Measurements from ENCODE around the gene MRTFB. TPM values are rescaled to one million over a fixed set of nuclear protein-coding genes. Genes with fewer than 3 reads are reported as not detected.

Gene MRTFB
- total and polyA plus RNA-seq, 2 experiments from 2014 or later = 13.9 to 22.2 TPM

DNA sequence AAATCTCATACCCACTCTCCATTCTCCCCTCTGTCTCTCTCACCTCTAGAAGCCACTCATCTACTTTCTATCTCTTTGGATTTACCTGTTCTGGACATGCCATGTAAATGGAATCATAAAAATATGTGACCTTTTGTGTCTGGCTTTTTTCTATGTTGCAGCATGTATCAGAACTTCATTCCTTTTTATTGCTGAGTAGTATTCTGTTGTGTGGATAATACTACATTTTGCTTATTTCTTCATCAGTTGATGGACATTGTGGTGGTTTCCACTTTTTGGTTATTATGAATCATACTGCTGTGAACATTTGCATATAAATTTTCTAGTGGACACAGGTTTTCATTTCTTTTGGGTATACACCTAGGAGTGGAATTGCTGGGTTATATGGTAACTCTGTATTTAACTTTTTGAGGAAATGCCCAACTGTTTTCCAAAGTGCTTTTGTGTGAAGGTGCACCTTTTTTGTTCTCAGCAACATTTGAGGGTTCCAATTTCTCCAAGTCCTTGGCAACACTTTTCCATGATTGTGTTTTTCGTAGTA lies 18.2 kb downstream of the MRTFB start:
- H4K20me1 ChIP-seq (replicated peaks; ENCODE audit: insufficient read depth) = no peaks in the 10 kb centered on the region
- no peaks in the 10 kb centered on the region for H3K36me3 Mint-ChIP-seq (ENCODE audit: low read depth)
- H3K27ac Mint-ChIP-seq = no peak overlapping the region
- no peak overlapping the region for H3K4me2 ChIP-seq
- DNase-seq (ENCODE audit: low spot score) (no peak), ATAC-seq (no peak)
- TF ChIP-seq, protein P1, sequence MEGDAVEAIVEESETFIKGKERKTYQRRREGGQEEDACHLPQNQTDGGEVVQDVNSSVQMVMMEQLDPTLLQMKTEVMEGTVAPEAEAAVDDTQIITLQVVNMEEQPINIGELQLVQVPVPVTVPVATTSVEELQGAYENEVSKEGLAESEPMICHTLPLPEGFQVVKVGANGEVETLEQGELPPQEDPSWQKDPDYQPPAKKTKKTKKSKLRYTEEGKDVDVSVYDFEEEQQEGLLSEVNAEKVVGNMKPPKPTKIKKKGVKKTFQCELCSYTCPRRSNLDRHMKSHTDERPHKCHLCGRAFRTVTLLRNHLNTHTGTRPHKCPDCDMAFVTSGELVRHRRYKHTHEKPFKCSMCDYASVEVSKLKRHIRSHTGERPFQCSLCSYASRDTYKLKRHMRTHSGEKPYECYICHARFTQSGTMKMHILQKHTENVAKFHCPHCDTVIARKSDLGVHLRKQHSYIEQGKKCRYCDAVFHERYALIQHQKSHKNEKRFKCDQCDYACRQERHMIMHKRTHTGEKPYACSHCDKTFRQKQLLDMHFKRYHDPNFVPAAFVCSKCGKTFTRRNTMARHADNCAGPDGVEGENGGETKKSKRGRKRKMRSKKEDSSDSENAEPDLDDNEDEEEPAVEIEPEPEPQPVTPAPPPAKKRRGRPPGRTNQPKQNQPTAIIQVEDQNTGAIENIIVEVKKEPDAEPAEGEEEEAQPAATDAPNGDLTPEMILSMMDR (conservative IDR thresholded peaks at IDR 0.05; ENCODE audit: low read depth in 2 of 2) = no peak
- TF ChIP-seq ZNF331 (CRISPR knock-in tag; IDR thresholded peaks at IDR 0.05; ENCODE audit: low read depth) (no peak), NANOG (IDR thresholded peaks at IDR 0.05; ENCODE audit: borderline replicate concordance) (no peak), CREB1 (CRISPR knock-in tag; IDR thresholded peaks at IDR 0.05; ENCODE audit: low read depth) (no peak), STAT1 (IDR thresholded peaks at IDR 0.05; ENCODE audit: unreplicated experiment) (no peak), EZH2phosphoT487 (IDR thresholded peaks at IDR 0.05; ENCODE audit: unreplicated experiment) (no peak), POLR2AphosphoS5 (IDR thresholded peaks at IDR 0.05; ENCODE audit: low read depth) (no peak), EZH2 (IDR thresholded peaks at IDR 0.05; ENCODE audit: low read depth, unreplicated experiment) (no peak), ZNF114 (CRISPR knock-in tag; IDR thresholded peaks at IDR 0.05) (no peak), JUNB (IDR thresholded peaks at IDR 0.05; ENCODE audit: unreplicated experiment) (no peak)
- TF ChIP-seq, protein P2, sequence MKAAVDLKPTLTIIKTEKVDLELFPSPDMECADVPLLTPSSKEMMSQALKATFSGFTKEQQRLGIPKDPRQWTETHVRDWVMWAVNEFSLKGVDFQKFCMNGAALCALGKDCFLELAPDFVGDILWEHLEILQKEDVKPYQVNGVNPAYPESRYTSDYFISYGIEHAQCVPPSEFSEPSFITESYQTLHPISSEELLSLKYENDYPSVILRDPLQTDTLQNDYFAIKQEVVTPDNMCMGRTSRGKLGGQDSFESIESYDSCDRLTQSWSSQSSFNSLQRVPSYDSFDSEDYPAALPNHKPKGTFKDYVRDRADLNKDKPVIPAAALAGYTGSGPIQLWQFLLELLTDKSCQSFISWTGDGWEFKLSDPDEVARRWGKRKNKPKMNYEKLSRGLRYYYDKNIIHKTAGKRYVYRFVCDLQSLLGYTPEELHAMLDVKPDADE (IDR thresholded peaks at IDR 0.05) = no peak
- TF ChIP-seq, protein P3, sequence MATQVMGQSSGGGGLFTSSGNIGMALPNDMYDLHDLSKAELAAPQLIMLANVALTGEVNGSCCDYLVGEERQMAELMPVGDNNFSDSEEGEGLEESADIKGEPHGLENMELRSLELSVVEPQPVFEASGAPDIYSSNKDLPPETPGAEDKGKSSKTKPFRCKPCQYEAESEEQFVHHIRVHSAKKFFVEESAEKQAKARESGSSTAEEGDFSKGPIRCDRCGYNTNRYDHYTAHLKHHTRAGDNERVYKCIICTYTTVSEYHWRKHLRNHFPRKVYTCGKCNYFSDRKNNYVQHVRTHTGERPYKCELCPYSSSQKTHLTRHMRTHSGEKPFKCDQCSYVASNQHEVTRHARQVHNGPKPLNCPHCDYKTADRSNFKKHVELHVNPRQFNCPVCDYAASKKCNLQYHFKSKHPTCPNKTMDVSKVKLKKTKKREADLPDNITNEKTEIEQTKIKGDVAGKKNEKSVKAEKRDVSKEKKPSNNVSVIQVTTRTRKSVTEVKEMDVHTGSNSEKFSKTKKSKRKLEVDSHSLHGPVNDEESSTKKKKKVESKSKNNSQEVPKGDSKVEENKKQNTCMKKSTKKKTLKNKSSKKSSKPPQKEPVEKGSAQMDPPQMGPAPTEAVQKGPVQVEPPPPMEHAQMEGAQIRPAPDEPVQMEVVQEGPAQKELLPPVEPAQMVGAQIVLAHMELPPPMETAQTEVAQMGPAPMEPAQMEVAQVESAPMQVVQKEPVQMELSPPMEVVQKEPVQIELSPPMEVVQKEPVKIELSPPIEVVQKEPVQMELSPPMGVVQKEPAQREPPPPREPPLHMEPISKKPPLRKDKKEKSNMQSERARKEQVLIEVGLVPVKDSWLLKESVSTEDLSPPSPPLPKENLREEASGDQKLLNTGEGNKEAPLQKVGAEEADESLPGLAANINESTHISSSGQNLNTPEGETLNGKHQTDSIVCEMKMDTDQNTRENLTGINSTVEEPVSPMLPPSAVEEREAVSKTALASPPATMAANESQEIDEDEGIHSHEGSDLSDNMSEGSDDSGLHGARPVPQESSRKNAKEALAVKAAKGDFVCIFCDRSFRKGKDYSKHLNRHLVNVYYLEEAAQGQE (IDR thresholded peaks at IDR 0.05; ENCODE audit: unreplicated experiment) = no peak
- peaks cover 23% of the 10 kb centered on the region for H3K4me1 ChIP-seq (ENCODE audit: insufficient read depth)
- no peak overlapping the region for H3K4me3 ChIP-seq
- no peaks in the 10 kb centered on the region for H3K9me3 Mint-ChIP-seq
- H3K9me2 ChIP-seq (ENCODE audit: insufficient read depth) = no peaks in the 10 kb centered on the region
- no peak overlapping the region for H3K4me3 Mint-ChIP-seq
- no peaks in the 10 kb centered on the region for H3K36me3 ChIP-seq (ENCODE audit: insufficient read depth)
- no peak overlapping the region for H3K27ac ChIP-seq (ENCODE audit: low read depth)
- H2AFZ ChIP-seq = no peak overlapping the region
- H3K27me3 Mint-ChIP-seq (ENCODE audit: insufficient read depth, low read depth, poor library complexity) = no peaks in the 10 kb centered on the region
- H3K79me2 ChIP-seq (replicated peaks; ENCODE audit: insufficient read depth) = peaks cover 73% of the 10 kb centered on the region
- H3F3A ChIP-seq (replicated peaks; ENCODE audit: low read depth) = no peaks in the 10 kb centered on the region
- H3K4me1 Mint-ChIP-seq = peaks cover 16% of the 10 kb centered on the region
- H3K27me3 ChIP-seq (ENCODE audit: insufficient read depth) = no peaks in the 10 kb centered on the region
